Neuronal stem cell (in vitro differentiated cells): Measurements from ENCODE around the gene ARL2BP.

Experiments
- DNase-seq: peaks from one replicate; pipeline ENCODE4 v3.0.0-alpha.2; 2013; ENCODE audit warnings: low spot score
- H2AFZ ChIP-seq: one replicate; pipeline ENCODE4 v1.6.1; 2013; ENCODE audit warnings: mild to moderate bottlenecking, low read length, inconsistent platforms
- H2AK5ac ChIP-seq: 2 replicates; pipeline ENCODE4 v1.6.1; 2013; ENCODE audit warnings: low read depth, mild to moderate bottlenecking, inconsistent platforms, low read length, moderate library complexity, mixed read lengths
- H2BK120ac ChIP-seq: 2 replicates; pipeline ENCODE4 v1.6.1; 2013; ENCODE audit warnings: low read depth, mild to moderate bottlenecking, inconsistent platforms, low read length, moderate library complexity, mixed read lengths
- H2BK12ac ChIP-seq: one replicate; pipeline ENCODE4 v1.6.1; 2013; ENCODE audit warnings: low read length, inconsistent platforms
- H2BK15ac ChIP-seq: 2 replicates; pipeline ENCODE4 v1.6.1; 2013; ENCODE audit warnings: mild to moderate bottlenecking, low read length, inconsistent platforms, mixed read lengths
- H2BK5ac ChIP-seq: one replicate; pipeline ENCODE4 v1.6.1; 2013; ENCODE audit warnings: inconsistent platforms, mild to moderate bottlenecking, low read length, moderate library complexity
- H3K14ac ChIP-seq: one replicate; pipeline ENCODE4 v1.6.1; 2013; ENCODE audit warnings: low read length, inconsistent platforms
- H3K18ac ChIP-seq: 2 replicates; pipeline ENCODE4 v1.6.1; 2013; ENCODE audit warnings: low read length, inconsistent platforms
- H3K23ac ChIP-seq: 2 replicates; pipeline ENCODE4 v1.6.1; 2013; ENCODE audit warnings: low read depth, mild to moderate bottlenecking, mixed read lengths, low read length, inconsistent platforms; ENCODE audit not compliant: poor library complexity
- H3K27ac ChIP-seq: replicated peaks from 3 replicates; pipeline ENCODE4 v1.5.1; 2013; ENCODE audit warnings: low read length, inconsistent platforms
- H3K27me3 ChIP-seq, 3 experiments: 2 replicates each; pipeline ENCODE4 v1.6.1; 2013; ENCODE audit warnings: low read length in 3 of 3, mild to moderate bottlenecking in 2 of 3, inconsistent platforms in 1 of 3, low read depth in 1 of 3, mixed read lengths in 1 of 3, moderate library complexity in 1 of 3; ENCODE audit not compliant: control insufficient read depth in 3 of 3, insufficient read depth in 3 of 3
- H3K36me3 ChIP-seq, 2 donors: replicated peaks in 1 of 2; 2 replicates each; pipeline ENCODE4 v1.6.1; 2013; ENCODE audit warnings: low read length in 2 of 2; ENCODE audit not compliant: control insufficient read depth in 2 of 2, insufficient read depth in 2 of 2
- H3K4ac ChIP-seq: 2 replicates; pipeline ENCODE4 v1.6.1; 2013; ENCODE audit warnings: inconsistent platforms, mild to moderate bottlenecking, low read length, moderate library complexity
- H3K4me1 ChIP-seq, 2 donors: 1 replicate in 1 of 2; 2 replicates in 1 of 2; pipeline ENCODE4 v1.6.1; 2013; ENCODE audit warnings: low read length in 2 of 2, low read depth in 1 of 2; ENCODE audit not compliant: control insufficient read depth in 2 of 2, insufficient read depth in 1 of 2
- H3K4me2 ChIP-seq: one replicate; pipeline ENCODE4 v1.6.1; 2013; ENCODE audit warnings: mild to moderate bottlenecking, low read length, inconsistent platforms; ENCODE audit not compliant: insufficient read depth, poor library complexity, severe bottlenecking
- H3K4me3 ChIP-seq, 2 donors: 2 replicates each; pipeline ENCODE4 v1.5.1; 2013; ENCODE audit warnings: low read length in 2 of 2, mild to moderate bottlenecking in 2 of 2, inconsistent platforms in 1 of 2, moderate library complexity in 1 of 2
- H3K79me1 ChIP-seq: one replicate; pipeline ENCODE4 v1.6.1; 2013; ENCODE audit warnings: low read depth, mild to moderate bottlenecking, inconsistent platforms, low read length, moderate library complexity
- H3K9ac ChIP-seq: one replicate; pipeline ENCODE4 v1.6.1; 2013; ENCODE audit warnings: mild to moderate bottlenecking, low read depth, low read length, inconsistent platforms; ENCODE audit not compliant: poor library complexity
- H3K9me3 ChIP-seq, 2 donors: replicated peaks in 1 of 2; 2 replicates each; pipeline versions ENCODE3 to v1.6.1; 2013; ENCODE audit warnings: low read length in 2 of 2, mild to moderate bottlenecking in 2 of 2, inconsistent platforms in 1 of 2, low read depth in 1 of 2, mixed read lengths in 1 of 2, moderate library complexity in 1 of 2; ENCODE audit not compliant: control insufficient read depth in 2 of 2, insufficient read depth in 1 of 2
- H4K8ac ChIP-seq: one replicate; pipeline ENCODE4 v1.6.1; 2013; ENCODE audit warnings: low read depth, mild to moderate bottlenecking, inconsistent platforms, low read length, moderate library complexity
- H4K91ac ChIP-seq: one replicate; pipeline ENCODE4 v1.6.1; 2013; ENCODE audit warnings: low read length, low read depth, mild to moderate bottlenecking, inconsistent platforms; ENCODE audit not compliant: poor library complexity
- WGBS, 2 donors: extraction: QIAGEN DNeasy Blood & Tissue Kit; methylation state at CpG; one replicate each; pipeline ENCODE4 v1.1.7; 2013; ENCODE audit warnings: missing lambda C conversion rate in 2 of 2, mixed read lengths in 1 of 2; ENCODE audit not compliant: insufficient read length in 2 of 2, insufficient replicate concordance in 1 of 2; ENCODE audit errors: extremely low coverage in 2 of 2; 5-methylcytosine and 5-hydroxymethylcytosine counted together

Gene ARL2BP

GRCh38 chr16:57251352-57251751, 6.3 kb downstream of the ARL2BP start:
- Histone ChIP-seq H3K27me3 (peaks cover 0 to 3% (median 0%) of the 10 kb centered on the region in 3 experiments), H3K36me3 (peaks cover 15 to 88% of the 10 kb centered on the region in 2 donors), H3K23ac (no peak overlapping the region), H3K27ac (no peak overlapping the region), H2BK120ac (no peak overlapping the region), H2AK5ac (no peak overlapping the region), H3K18ac (no peak overlapping the region), H3K79me1 (no peaks in the 10 kb centered on the region), H3K9me3 (peaks cover 8 to 9% of the 10 kb centered on the region in 2 donors), H2AFZ (no peak overlapping the region), H2BK15ac (no peak overlapping the region), H3K4ac (no peak overlapping the region), H3K4me3 (no peak overlapping the region), H2BK5ac (no peak overlapping the region), H4K8ac (no peak overlapping the region), H2BK12ac (no peak overlapping the region), H3K4me1 (no peaks in the 10 kb centered on the region), H3K9ac (no peak overlapping the region), H4K91ac (no peak overlapping the region), H3K4me2 (no peak overlapping the region), H3K14ac (no peak overlapping the region)
- no peak for DNase-seq
- WGBS, 2 donors, result no CpG with 5 or more reads among the region's 2 CpGs

DNA sequence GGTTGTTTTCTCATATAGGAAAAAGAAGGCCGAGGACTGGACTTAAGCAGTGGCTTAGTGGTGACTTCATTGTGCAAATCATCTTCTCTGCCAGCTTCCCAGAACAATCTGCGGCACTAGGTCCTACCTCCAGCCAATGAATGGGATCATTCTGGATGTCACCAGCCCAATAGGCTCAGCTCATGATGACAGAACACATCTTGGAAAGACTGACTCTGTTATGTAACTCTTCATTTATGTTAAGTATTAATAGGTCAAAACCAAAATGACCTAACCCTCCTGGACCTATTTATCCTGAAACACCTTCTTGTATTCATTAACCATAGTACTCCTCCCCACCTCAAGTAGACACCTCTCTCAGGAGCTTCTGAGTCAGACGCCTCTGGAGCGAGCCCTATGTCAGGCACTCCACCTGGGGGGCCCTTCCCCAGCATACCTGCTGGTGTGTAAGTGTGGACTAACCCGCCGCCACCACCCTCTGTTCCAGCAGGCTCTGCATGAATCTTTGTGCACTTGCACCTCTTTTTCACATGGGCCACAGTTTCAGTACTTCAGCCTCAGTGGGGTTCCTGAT, 7.2 kb downstream of the ARL2BP start:
- H2BK15ac ChIP-seq, result no peak overlapping the region
- H3K4ac ChIP-seq, result no peak overlapping the region
- peaks cover 0 to 3% (median 0%) of the 10 kb centered on the region in 3 experiments for H3K27me3 ChIP-seq
- H3K79me1 ChIP-seq, result no peaks in the 10 kb centered on the region
- WGBS, 2 donors, result no CpG with 5 or more reads among the region's 6 CpGs
- H3K27ac ChIP-seq, result no peak overlapping the region
- H3K4me2 ChIP-seq, result peak overlapping the region; percentile 11
- no peak overlapping the region for H2BK12ac ChIP-seq
- H2BK120ac ChIP-seq, result no peak overlapping the region
- H3K14ac ChIP-seq, result no peak overlapping the region
- no peak overlapping the region for H2BK5ac ChIP-seq
- no peak overlapping the region for H4K8ac ChIP-seq
- no peak overlapping the region for H3K9ac ChIP-seq
- peaks cover 8 to 9% of the 10 kb centered on the region in 2 donors for H3K9me3 ChIP-seq
- no peak overlapping the region for H3K4me3 ChIP-seq
- H3K18ac ChIP-seq, result no peak overlapping the region
- DNase-seq, result no peak
- H2AK5ac ChIP-seq, result no peak overlapping the region
- H3K4me1 ChIP-seq, result peaks cover 0 to 2% of the 10 kb centered on the region in 2 donors
- H2AFZ ChIP-seq, result no peak overlapping the region
- no peak overlapping the region for H4K91ac ChIP-seq
- H3K23ac ChIP-seq, result no peak overlapping the region
- peaks cover 15 to 81% of the 10 kb centered on the region in 2 donors for H3K36me3 ChIP-seq

- Histone ChIP-seq H3K9me3 (peaks cover 8 to 9% of the 10 kb centered on the region in 2 donors), H3K4me2 (no peak overlapping the region), H3K27ac (no peak overlapping the region), H3K18ac (no peak overlapping the region), H3K14ac (no peak overlapping the region), H3K9ac (no peak overlapping the region), H3K36me3 (peaks cover 15 to 71% of the 10 kb centered on the region in 2 donors), H2BK5ac (no peak overlapping the region), H2AFZ (no peak overlapping the region), H3K4me1 (peaks cover 0 to 2% of the 10 kb centered on the region in 2 donors), H2BK120ac (no peak overlapping the region), H4K8ac (no peak overlapping the region), H3K27me3 (peaks cover 0 to 3% (median 2%) of the 10 kb centered on the region in 3 experiments), H3K79me1 (no peaks in the 10 kb centered on the region), H2AK5ac (no peak overlapping the region), H2BK15ac (no peak overlapping the region), H2BK12ac (no peak overlapping the region), H3K4me3 (no peak overlapping the region), H4K91ac (no peak overlapping the region), H3K4ac (no peak overlapping the region), H3K23ac (no peak overlapping the region)
- no CpG with 5 or more reads among the region's 1 CpG for WGBS, 2 donors
- DNase-seq, result no peak
These were observed 8.4 kb downstream of the ARL2BP start for GRCh38 chr16:57253466-57253865.

- peak overlapping the region; percentile 84 for H2BK15ac ChIP-seq
- H3K36me3 ChIP-seq, result peaks cover 9 to 47% of the 10 kb centered on the region in 2 donors
- H2AFZ ChIP-seq, result no peak overlapping the region
- H3K4me1 ChIP-seq, result peaks cover 6 to 13% of the 10 kb centered on the region in 2 donors
- H3K4ac ChIP-seq, result no peak overlapping the region
- H2BK120ac ChIP-seq, result no peak overlapping the region
- H3K14ac ChIP-seq, result no peak overlapping the region
- H4K91ac ChIP-seq, result no peak overlapping the region
- H3K27me3 ChIP-seq, result peaks cover 0 to 2% (median 0%) of the 10 kb centered on the region in 3 experiments
- no peak overlapping the region for H3K4me3 ChIP-seq
- no CpG with 5 or more reads among the region's 10 CpGs for WGBS, 2 donors
- peak overlapping the region; percentile 34 for H3K23ac ChIP-seq
- H3K9me3 ChIP-seq, result peaks cover 5 to 9% of the 10 kb centered on the region in 2 donors
- H3K9ac ChIP-seq, result peak overlapping the region; percentile 40
- H3K27ac ChIP-seq, result no peak overlapping the region
- no peak for DNase-seq
- no peak overlapping the region for H3K4me2 ChIP-seq
- H2AK5ac ChIP-seq, result no peak overlapping the region
- no peak overlapping the region for H2BK5ac ChIP-seq
- no peaks in the 10 kb centered on the region for H3K79me1 ChIP-seq
- peak overlapping the region; percentile 35 for H2BK12ac ChIP-seq
- H4K8ac ChIP-seq, result peak overlapping the region; percentile 17
- peak overlapping the region; percentile 28 for H3K18ac ChIP-seq
These were observed 10.8 kb downstream of the ARL2BP start for GRCh38 chr16:57255686-57256415.
